Ammon's horn (tissue), 1 donor: ENCODE measurements around the gene PSD4.

Experiments
- DNase-seq: peaks from one replicate; pipeline ENCODE4 v3.0.0-alpha.2; 2016; ENCODE audit warnings: low spot score

The PSD4 gene

DNA sequence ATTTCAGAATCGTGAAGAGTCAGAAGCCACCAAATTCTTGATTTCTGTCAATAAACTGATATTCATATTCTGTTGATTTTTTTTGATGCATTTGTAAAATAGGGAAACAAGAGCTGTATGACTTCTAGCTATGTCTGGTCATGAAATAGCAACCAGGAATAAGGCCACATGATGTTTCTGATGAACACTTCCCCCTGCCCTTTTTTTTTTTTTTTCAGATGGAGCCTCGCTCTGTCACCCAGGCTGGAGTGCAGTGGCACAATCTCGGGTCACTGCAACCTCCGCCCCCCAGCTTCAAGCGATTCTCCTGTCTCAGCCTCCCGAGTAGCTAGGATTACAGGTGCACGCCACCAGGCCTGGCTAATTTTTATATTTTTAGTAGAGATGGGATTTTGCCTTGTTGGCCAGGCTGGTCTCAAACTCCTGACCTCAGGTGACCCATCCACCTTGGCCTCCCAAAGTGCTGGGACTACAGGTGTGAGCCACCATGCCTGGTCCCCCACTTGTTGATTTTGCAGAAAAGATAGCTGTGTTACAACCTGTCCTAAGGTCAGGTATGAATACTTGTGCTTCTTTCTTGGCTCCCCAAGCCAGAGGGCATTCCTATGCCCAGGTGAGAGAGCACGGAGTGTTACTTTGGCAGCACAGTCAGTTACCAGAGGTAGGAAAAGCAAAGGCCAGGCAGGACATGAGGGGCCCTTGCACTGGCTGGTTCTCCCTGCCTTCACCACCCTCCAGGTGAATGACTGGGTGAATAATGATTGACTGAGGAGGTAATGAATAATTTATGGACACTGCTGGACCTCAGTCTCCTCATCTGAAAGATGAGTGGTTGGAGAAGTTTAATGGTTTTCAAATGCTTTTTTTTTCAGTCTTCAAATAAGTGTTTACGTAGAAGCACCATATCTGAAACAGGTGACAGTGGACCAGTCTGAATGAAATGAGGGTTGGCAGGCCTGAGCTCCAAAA, 65.4 kb downstream of the PSD4 start:
- no peak for DNase-seq

DNA sequence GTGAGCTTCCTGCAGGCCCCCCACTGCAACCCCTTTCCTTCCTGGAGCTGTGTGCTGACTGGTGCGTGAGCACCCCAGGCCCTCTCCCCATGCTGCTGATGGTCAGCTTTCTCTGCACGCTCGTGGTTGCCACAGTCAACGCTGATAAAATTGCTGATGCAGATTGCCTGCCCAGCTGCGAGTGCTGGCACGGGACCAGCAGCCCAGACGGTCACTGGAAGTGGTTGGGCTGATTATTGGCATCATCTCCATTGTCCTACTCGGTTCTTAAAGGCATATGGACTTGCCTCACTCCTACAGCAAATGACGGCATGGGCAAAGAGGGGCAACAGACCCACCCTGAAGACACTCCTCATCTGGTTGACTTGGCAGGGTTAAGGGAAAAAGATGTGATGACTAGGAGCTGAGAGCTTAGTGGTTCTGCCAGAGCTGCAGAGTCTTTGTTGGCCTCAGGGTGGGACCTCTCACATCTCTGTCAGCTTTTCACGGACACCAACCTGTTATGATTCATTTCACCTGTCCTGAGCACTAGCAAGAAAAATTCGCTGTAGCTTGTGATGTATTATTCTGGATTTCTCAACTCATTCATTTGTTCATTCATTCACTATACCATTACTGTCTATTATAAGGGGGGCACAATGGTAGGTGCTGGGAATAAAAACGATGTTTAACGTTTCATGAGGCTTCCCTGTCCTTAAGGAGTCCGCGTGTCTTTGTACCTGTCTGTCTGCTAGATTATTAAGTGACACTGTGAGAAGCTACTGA, 66.6 kb downstream of the PSD4 start:
- peak; percentile 85 for DNase-seq

DNA sequence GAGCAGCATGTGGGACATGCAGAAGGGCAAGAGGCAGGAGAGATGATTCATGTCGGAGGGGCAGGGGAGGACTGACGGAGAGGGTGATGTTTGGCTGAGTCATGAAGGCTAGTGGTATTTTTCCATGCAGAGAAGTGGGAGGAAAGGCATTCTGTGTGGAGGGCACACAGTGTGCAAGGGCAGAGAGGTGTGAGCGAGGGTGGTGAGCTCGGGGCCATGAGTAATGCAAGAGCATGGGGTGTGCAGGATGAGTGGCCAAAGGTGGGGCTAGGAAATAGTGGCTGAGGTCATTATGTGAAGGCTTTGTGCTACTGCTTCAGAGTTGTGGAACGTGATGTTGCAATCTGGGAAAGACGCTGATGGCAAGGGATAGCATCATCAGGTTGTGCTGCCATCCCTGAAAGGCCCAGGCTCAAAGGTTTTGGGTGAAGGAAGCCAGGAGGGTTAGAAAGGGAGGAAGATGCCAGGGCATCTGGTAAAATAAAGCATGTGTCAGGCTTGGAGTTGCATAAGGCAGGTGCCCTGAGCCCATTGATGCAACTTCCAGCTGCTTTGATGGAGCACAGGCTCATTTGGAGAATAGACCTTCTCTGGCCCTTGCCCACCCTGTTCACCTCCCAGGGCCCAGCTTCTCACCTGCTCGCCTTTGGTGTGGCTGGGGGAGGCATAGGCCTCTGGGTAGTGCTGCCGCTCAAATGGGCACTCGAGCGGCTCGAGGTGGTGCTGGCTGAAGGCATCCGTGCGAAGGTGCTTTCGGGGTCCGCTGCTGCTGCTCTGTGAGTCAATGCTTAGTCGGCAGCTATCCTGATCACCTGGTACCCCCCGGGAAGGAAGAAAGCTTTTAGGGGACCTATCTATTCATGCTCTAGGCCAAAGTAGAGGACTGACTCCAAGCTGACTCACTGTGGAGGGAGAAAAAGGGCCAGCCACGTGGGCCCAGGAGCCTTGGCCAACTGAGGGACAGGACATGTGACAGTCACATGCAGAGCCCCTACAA, 67.4 kb downstream of the PSD4 start:
- peak; percentile 69 for DNase-seq

DNA sequence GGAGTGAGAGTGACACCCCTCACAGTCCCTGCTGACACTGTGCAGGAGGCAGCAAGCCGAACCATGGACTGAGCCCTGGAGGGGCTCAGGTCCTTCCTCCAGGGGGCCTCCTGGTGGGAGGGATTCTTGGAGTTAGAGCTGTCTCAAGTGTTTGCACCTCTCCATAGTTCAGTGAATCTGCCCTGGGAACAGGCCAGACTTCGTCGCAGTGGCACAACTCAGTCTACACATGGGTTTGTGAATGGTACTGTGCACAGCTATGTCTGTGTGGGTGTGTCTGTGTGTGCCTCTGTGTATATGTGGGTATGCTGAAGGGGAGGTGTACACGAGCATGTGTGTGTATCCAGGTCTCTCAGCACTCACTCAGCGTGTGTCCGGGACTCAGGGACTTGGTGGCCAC, 68.6 kb downstream of the PSD4 start:
- no peak for DNase-seq

DNA sequence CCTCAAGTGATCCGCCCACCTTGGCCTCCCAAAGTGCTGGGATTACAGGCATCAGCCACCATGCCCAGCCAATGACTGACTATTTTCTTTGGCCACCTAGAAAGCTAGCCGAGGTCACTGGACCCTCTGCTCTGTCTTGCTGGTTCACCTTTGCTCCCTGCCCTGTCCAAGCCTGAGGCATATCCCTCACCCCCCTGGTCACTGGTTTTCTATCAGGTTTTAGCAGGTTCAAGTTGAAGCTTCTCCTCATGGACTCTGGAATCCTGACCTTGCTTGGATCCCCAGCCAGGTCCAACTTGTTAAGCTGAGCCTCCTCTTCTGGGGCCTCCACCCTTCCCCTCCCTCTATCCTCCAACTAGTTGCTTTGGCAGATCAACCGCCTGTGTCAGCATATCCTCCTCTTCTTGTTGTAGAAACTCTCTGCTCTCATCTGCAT, 71.5 kb downstream of the PSD4 start:
- no peak for DNase-seq

DNA sequence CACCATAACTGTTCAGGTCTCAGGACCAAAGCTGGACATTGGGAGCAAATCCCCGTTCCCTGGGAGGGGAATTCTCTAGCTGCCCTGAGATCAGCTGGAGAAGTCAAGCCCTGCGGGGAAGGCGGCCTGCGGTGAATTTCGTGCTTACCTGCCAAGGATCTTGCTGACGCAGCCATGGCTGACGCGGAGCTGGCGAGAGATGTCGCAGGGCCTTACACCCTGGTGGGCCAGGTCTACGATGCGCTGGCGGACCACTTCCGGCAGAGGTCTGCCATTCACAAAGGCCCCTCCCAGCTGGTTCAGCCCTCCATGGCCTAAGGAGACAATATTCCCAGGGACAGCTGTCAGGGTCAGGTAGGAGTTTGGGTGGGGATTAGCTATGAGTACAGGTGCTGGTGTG, 72.8 kb downstream of the PSD4 start:
- DNase-seq: no peak

DNA sequence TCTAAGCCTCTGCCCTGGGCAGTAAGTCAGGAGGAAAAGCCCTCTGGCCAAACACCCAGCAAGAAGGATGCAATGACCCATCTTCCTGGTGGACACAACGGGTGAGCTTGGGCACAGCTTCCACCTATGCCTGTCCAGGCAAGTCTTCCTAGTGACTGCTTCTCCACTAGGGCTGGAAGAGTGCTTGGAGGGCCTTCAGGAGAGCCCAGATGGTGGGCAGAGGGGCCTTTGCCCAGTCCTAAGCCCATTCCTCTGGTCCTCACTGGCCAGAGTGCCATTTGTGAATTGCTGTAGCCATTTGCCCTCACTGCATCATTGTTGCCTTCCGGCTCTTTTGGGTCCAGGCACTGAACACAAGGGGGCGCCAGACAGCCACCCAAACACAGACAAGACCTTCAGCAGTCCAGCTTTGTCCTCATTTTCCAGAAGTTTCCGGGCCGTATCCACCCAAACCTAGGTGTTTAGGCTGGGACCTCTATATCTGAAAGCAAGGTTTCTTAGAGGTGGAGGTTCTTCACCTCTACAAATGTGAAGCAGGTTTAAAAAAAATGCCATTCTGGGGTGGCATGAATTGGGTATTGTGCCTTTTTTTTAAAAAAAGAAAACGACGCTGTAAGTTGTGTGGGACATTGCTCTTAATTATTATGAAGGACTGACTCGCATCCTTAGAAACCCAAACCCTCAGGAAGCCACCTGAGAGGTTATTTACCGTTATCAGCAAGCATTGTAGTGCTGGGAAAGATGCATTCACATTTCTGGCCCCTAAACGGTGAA, 75.4 kb downstream of the PSD4 start:
- peak; percentile 84 for DNase-seq

DNA sequence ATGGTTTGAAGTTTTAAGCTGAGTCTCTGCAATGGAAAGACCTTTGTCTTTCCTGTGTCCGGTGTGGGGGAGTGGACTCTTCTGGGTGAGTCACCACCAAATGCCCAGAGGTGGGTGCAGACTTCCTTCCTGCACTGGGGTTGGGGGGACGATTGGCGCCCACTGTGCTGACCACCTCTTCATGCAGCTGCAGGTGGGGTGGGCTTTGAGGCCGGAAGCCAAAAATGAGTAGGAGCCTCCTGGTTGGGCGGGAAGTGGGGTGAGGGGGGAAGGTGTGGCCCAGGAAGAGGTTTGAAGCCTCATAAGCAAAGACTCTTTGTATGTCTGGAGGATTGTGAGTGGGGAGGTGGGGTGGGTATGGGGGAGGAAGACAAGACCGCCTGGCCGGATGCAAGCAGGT, 77.3 kb downstream of the PSD4 start:
- no peak for DNase-seq

DNA sequence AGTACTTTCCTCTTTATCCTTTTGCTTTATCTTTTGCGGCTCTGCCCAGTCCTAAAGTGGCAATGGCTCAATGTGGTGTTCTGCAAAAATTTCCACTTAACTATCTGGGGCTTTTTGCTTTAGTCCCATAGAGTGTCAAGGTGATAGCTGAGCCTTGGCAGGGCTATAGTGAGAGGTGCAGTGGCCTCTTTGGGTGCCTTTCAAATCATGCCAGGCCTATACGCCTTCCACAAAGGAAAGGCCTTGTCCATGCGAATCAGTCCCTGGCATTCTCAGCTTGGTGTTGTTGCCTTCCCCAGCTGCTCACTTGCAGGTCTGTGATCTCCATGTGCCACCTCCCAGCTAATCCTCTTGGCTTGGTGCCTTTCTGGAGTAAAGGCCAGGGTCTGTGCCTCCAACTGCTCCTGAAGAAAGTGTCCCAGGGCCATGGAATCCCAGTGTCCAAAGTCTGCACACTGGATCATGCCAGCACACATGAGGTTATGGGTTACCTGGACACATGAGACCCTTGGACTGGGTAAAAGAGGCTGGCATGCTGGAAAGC, 78.3 kb downstream of the PSD4 start:
- DNase-seq: no peak

DNA sequence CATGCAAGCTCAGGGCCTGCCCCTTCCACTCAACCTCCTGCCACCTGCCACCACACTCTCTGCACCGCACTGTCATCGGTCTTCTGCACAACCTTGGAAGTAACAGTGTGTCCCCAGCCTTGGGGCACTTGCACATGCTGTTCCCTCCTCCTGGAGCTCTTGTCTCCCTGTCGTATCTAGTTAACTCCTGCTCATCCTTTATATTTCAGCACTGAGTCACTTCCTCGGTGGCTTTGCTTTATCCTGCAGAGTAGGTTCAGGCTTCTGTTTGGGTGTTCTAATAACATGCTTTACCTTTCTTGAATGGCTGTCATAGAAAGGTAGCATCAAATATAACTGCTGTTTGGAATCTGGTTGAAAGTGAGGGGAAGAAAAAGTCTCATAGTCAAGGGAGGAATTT, 79.7 kb downstream of the PSD4 start:
- DNase-seq: no peak

DNA sequence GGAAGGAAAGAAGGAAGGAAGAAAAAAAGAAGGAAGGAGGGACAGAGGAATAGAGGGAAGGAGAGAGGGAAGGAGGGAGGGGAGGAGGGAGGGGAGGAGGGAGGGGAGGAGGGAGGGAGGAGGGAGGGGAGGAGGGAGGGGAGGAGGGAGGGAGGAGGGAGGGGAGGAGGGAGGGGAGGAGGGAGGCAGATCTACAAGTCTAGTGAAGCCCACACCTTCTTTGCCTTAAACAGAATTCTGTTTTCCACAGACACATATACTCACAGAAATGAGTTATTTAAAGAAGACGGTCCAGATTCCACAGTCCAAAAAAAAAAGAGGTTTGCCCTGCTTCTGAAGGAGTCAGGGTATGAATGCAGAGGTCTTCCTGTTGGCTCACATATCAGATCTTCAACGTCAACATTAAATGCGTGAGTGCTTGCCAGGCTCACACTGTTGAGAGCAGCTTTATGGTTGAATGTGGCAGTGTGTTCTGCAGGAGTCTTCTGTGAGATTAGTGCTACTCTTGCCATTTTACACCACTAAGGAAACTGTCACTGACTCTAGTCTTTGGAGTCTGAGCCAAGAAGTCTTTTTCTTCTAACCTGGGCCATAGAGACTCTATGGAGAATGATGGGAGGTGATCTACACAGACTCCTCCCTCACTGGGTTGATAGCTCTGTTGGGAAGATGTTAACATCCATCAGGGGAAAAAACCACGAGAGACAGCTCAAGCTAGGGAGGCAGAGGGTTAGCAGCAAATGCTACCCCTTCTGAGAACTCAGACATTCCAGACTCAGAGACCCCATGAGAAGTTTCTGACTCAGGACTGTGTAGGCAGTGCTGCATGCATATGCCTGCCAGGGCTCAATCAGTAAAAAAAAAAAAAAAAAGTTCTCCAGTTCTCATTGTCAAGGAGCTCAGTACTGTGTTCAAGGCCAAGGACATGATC, 81.6 kb downstream of the PSD4 start:
- DNase-seq: no peak

DNA sequence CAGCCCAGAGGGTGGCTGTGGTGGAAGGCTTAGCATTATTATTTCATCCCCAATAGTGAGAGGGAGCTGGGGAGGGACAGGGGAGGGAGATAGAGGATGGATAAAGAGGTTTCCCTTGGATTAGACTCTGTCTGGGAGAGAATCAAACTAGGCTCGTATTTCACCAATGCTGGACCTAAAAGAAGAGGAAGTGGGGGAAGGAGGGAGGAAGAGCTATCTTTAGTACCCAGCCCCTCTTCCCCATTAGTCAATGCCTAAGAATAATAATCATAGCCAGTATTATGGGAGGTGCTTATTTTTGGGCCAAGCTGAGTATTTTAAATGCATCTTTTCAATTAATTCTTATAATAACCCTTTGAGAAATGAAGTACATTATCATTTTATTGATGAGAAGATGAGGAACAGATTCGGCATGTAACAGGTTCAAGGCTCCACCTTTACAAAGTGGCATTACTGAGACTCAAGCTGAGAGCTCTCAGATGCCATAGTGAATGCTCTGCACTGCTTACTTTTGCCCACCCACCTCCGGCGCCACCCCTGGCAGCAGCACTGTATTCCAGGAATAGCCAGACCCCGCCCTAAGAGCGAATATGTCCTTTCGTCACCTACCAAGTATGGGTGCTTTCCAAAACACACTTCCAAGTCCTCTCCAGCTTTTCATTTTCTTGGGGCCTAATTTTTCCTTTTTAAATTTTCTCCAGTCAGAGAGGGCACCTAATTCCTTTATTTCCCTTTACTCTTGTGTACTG, 83.9 kb downstream of the PSD4 start:
- DNase-seq: peak; percentile 50

DNA sequence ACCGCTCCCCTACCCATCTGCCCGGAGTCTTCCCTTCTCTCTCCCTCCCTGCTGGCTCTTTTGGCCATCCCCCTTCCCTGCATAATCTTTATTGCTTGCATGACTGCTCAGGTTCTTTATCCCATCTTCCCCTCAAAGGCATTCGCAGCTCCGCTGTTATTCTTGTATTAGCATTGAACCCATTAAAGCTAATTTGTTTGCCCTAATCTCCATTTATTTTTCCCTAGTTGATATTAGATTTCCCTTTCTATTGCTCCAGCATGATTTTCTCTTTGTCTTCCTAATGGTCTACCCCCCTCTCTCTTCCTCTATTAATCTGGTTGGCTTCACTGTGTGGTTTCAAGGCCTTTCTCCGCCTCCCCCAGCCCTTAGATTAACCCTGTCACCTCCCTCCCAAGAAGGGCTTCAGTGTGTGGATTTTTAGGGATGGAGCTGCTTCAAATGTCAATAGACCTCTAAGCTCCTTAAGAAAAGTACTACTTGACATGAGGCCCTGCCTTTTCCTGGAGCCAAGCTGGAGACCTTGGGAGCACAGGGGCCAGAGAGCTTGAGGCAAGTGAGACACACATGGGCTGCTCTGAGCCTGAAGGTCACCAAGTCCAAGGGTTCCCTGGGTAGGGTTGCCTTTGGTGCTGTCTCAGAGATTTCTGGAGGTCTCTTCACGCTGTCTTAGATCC, 84.8 kb downstream of the PSD4 start:
- DNase-seq: no peak
